ENCODE measurements around the gene VSNL1.

DNA sequence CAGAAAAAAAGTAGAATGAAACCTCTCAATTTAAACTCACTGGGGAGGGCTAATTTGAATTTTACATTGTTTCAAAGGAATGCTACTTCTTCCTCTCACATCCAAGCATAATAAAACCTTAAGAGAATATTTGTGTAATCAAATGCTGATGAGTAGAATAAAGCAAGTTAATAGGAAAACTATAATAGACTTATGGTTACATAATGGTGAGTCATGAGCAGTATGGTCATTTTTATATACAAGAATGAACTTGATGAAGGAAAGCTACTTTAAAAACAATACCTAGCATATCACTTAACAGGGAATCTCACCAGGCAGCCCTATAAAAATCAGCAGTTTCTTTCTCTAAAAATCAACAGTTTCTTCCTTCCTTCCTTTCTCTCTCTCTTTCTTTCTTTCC lies 80.3 kb downstream of the VSNL1 start:
- no peak for TF ChIP-seq CTCF (conservative IDR thresholded peaks at IDR 0.05; ENCODE audit: low read depth, low read length)
- TF ChIP-seq EZH2 (IDR thresholded peaks at IDR 0.05; ENCODE audit: borderline replicate concordance, low read depth, low read length, poor library complexity, severe bottlenecking): no peak
